Activated naive CD4-positive, alpha-beta T cell treated with anti-CD3 and anti-CD28 coated beads, Interleukin-2, amount 10 ng/mL, durations not matched to agents 7 days and 5 days (primary cell): Measurements from ENCODE around the gene CDKL2.

Experiments
- CTCF ChIA-PET: fragments of 350-600 bp; sonication (Branson Sonifier 250); formaldehyde crosslinking; loops from one replicate; lab custom pipeline; 2021; ENCODE audit warnings: antibody characterized with exemption; lab: Charles Lee
- DNase-seq: peaks from one replicate; pipeline ENCODE4 v3.0.0-alpha.2; 2020
- H3K27ac Mint-ChIP-seq: one replicate; pipeline ENCODE4 v1.8.0; 2021; ENCODE audit warnings: mild to moderate bottlenecking, moderate library complexity, mixed read lengths
- H3K27me3 Mint-ChIP-seq: one replicate; pipeline ENCODE4 v1.8.0; 2021; ENCODE audit warnings: mild to moderate bottlenecking, mixed read lengths
- H3K36me3 Mint-ChIP-seq: one replicate; pipeline ENCODE4 v1.8.0; 2021; ENCODE audit warnings: mixed read lengths
- H3K4me1 Mint-ChIP-seq: one replicate; pipeline ENCODE4 v1.8.0; 2021; ENCODE audit warnings: mixed read lengths
- H3K4me3 Mint-ChIP-seq: one replicate; pipeline ENCODE4 v1.8.0; 2021; ENCODE audit warnings: mild to moderate bottlenecking, moderate library complexity, mixed read lengths
- H3K9me3 Mint-ChIP-seq: one replicate; pipeline ENCODE4 v1.8.0; 2021; ENCODE audit warnings: mixed read lengths

CDKL2 gene

GRCh38 chr4:75530556-75531322, 99.6 kb downstream of the CDKL2 start:
- peaks cover 53% of the 10 kb centered on the region for H3K36me3 Mint-ChIP-seq
- CTCF ChIA-PET, result no interaction called here
- peaks cover 16% of the 10 kb centered on the region for H3K9me3 Mint-ChIP-seq
- no peaks in the 10 kb centered on the region for H3K4me1 Mint-ChIP-seq
- no peaks in the 10 kb centered on the region for H3K27me3 Mint-ChIP-seq
- no peak overlapping the region for H3K4me3 Mint-ChIP-seq
- H3K27ac Mint-ChIP-seq, result no peak overlapping the region
- no peak for DNase-seq
